ENCODE data around the gene SLC5A1. TPM values are rescaled to one million over a fixed set of nuclear protein-coding genes. Genes with fewer than 3 reads are reported as not detected.

The SLC5A1 gene
- total RNA-seq, 2 donors from 2014 or later, result 23.4 to 47.9 TPM

GRCh38 chr22:32023251-32023827 lies 19.7 kb upstream of the SLC5A1 start:
- Histone ChIP-seq H3K36me3 (no peaks in the 10 kb centered on the region), H3K9me3 (no peaks in the 10 kb centered on the region), H3K9ac (ENCODE audit: low read depth in 2 of 2, low read length in 2 of 2) (no peak overlapping the region), H3K4me3 (no peak overlapping the region), H3K27me3 (no peaks in the 10 kb centered on the region), H3K4me1 (no peaks in the 10 kb centered on the region), H3K27ac (no peak overlapping the region)
- intact Hi-C loops (cut with DNase I), result no loop called here
- TF ChIP-seq CTCF (IDR thresholded peaks at IDR 0.05), result no peak
- no peak for DNase-seq

- no peak for DNase-seq
- no peak overlapping the region for H3K4me3 ChIP-seq
- H3K36me3 ChIP-seq, result no peaks in the 10 kb centered on the region
- TF ChIP-seq CTCF (IDR thresholded peaks at IDR 0.05), result no peak
- H3K9me3 ChIP-seq, result no peaks in the 10 kb centered on the region
- H3K9ac ChIP-seq (ENCODE audit: low read depth in 2 of 2, low read length in 2 of 2), result no peak overlapping the region
- no peaks in the 10 kb centered on the region for H3K27me3 ChIP-seq
- no peaks in the 10 kb centered on the region for H3K4me1 ChIP-seq
- intact Hi-C loops (cut with DNase I), result no loop called here
- no peak overlapping the region for H3K27ac ChIP-seq
These were observed 18.3 kb upstream of the SLC5A1 start for GRCh38 chr22:32024796-32025195.

GRCh38 chr22:32030518-32031247 lies 12.4 kb upstream of the SLC5A1 start:
- no peak for TF ChIP-seq CTCF (IDR thresholded peaks at IDR 0.05)
- Histone ChIP-seq H3K4me3 (no peak overlapping the region), H3K9me3 (no peaks in the 10 kb centered on the region), H3K4me1 (no peaks in the 10 kb centered on the region), H3K9ac (ENCODE audit: low read depth in 2 of 2, low read length in 2 of 2) (no peak overlapping the region), H3K27ac (no peak overlapping the region), H3K27me3 (no peaks in the 10 kb centered on the region), H3K36me3 (no peaks in the 10 kb centered on the region)
- intact Hi-C loops (cut with DNase I), result no loop called here
- DNase-seq, result no peak

GRCh38 chr22:32031466-32031865 lies 11.6 kb upstream of the SLC5A1 start:
- TF ChIP-seq CTCF (IDR thresholded peaks at IDR 0.05), result no peak
- DNase-seq, result no peak
- no peaks in the 10 kb centered on the region for H3K4me1 ChIP-seq
- H3K36me3 ChIP-seq, result no peaks in the 10 kb centered on the region
- H3K4me3 ChIP-seq, result no peak overlapping the region
- intact Hi-C loops (cut with DNase I), result no loop called here
- H3K27ac ChIP-seq, result no peak overlapping the region
- no peaks in the 10 kb centered on the region for H3K9me3 ChIP-seq
- H3K9ac ChIP-seq (ENCODE audit: low read depth in 2 of 2, low read length in 2 of 2), result no peak overlapping the region
- no peaks in the 10 kb centered on the region for H3K27me3 ChIP-seq

- H3K9ac ChIP-seq (ENCODE audit: low read depth in 2 of 2, low read length in 2 of 2), result no peak overlapping the region
- no peaks in the 10 kb centered on the region for H3K9me3 ChIP-seq
- no peak for TF ChIP-seq CTCF (IDR thresholded peaks at IDR 0.05)
- H3K4me1 ChIP-seq, result no peaks in the 10 kb centered on the region
- H3K27me3 ChIP-seq, result no peaks in the 10 kb centered on the region
- DNase-seq, result no peak
- H3K27ac ChIP-seq, result no peak overlapping the region
- H3K4me3 ChIP-seq, result no peak overlapping the region
- intact Hi-C loops (cut with DNase I), result no loop called here
- H3K36me3 ChIP-seq, result no peaks in the 10 kb centered on the region
These were observed 8.8 kb upstream of the SLC5A1 start for GRCh38 chr22:32034275-32034674.
